SKM-1 treated with dmso at 0.1 percent for 144 hours (cell line): ENCODE results near the gene ADAMTSL4.
"Not testable (repeated sequence)": the region's sequence is repeated elsewhere in the genome, so short reads cannot be mapped to it uniquely, and the experiment has no call there.

Source experiments
- DNase-seq: peaks from one replicate; lab custom pipeline; 2025; ENCODE audit not compliant: unreplicated experiment; lab: John Stamatoyannopoulos, UW

Gene ADAMTSL4

GRCh38 chr1:150566589-150567340 is 17.6 kb downstream of the ADAMTSL4 start:
- DNase-seq = no peak

- no peak for DNase-seq
These were observed 18.1 kb downstream of the ADAMTSL4 start for GRCh38 chr1:150567341-150567716.

- no peak for DNase-seq
These were observed 18.7 kb downstream of the ADAMTSL4 start for GRCh38 chr1:150567717-150568593.

GRCh38 chr1:150568594-150568966 is 19.4 kb downstream of the ADAMTSL4 start:
- DNase-seq = no peak

GRCh38 chr1:150572918-150573647 is 23.9 kb downstream of the ADAMTSL4 start:
- no peak for DNase-seq

- not testable (repeated sequence) for DNase-seq
These were observed 24.5 kb downstream of the ADAMTSL4 start for GRCh38 chr1:150573648-150574071.

GRCh38 chr1:150574260-150575071 is 25.3 kb downstream of the ADAMTSL4 start:
- no peak for DNase-seq

- DNase-seq = no peak
These were observed 25.9 kb downstream of the ADAMTSL4 start for GRCh38 chr1:150575072-150575489.

GRCh38 chr1:150575518-150576366 is 26.5 kb downstream of the ADAMTSL4 start:
- no peak for DNase-seq

GRCh38 chr1:150576367-150576711 is 27.1 kb downstream of the ADAMTSL4 start:
- no peak for DNase-seq

GRCh38 chr1:150576794-150577556 is 27.8 kb downstream of the ADAMTSL4 start:
- no peak for DNase-seq

GRCh38 chr1:150577557-150578271 is 28.5 kb downstream of the ADAMTSL4 start:
- DNase-seq = no peak

- DNase-seq = no peak
These were observed 29.3 kb downstream of the ADAMTSL4 start for GRCh38 chr1:150578272-150579109.

- DNase-seq = peak; percentile 98
These were observed 30.1 kb downstream of the ADAMTSL4 start, which contains the start of gene MCL1 for GRCh38 chr1:150579110-150579944. TSS of gene MCL1 (minus strand) at chr1:150579610. CDS start at chr1:150579530, 80 bp downstream.

GRCh38 chr1:150579945-150580642 is 30.9 kb downstream of the ADAMTSL4 start:
- peak; percentile 71 for DNase-seq

- DNase-seq = not testable (repeated sequence)
These were observed 31.8 kb downstream of the ADAMTSL4 start for GRCh38 chr1:150580966-150581365.
